Measurements from ENCODE around the gene GALM.

DNA sequence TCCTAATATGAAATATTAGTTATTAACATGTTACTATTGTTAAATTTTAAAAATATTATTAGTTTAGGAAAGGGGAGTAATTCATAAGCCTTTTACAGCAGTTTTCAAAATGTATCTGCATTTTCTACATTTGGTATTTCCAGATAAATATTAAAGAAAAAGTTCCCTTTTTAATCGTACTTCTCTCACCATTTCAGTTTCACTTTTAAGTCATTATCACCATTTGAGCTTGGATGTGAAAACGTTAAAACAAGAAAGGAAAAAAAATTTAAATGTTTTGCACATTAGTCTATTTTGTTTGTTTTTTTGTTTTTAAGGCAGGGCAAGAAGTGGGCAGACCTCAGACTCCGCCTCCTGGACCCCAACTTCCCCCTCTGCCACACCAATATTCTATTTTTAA, 88.6 kb downstream of the GALM start:
- TF ChIP-seq, protein P1, sequence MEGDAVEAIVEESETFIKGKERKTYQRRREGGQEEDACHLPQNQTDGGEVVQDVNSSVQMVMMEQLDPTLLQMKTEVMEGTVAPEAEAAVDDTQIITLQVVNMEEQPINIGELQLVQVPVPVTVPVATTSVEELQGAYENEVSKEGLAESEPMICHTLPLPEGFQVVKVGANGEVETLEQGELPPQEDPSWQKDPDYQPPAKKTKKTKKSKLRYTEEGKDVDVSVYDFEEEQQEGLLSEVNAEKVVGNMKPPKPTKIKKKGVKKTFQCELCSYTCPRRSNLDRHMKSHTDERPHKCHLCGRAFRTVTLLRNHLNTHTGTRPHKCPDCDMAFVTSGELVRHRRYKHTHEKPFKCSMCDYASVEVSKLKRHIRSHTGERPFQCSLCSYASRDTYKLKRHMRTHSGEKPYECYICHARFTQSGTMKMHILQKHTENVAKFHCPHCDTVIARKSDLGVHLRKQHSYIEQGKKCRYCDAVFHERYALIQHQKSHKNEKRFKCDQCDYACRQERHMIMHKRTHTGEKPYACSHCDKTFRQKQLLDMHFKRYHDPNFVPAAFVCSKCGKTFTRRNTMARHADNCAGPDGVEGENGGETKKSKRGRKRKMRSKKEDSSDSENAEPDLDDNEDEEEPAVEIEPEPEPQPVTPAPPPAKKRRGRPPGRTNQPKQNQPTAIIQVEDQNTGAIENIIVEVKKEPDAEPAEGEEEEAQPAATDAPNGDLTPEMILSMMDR (optimal IDR thresholded peaks at IDR 0.05 in 1 of 3, IDR thresholded peaks at IDR 0.05 in 1 of 3, conservative IDR thresholded peaks at IDR 0.05 in 1 of 3; ENCODE audit: extremely low read depth in 1 of 3, insufficient read depth in 2 of 3, low read length in 3 of 3) = no peak
- no peak for TF ChIP-seq EZH2 (IDR thresholded peaks at IDR 0.05; ENCODE audit: low read length)
